ENCODE measurements around the gene AQP12B.
"Not testable (repeated sequence)": the region's sequence is repeated elsewhere in the genome, so short reads cannot be mapped to it uniquely, and the experiment has no call there.

AQP12B gene

GRCh38 chr2:240701091-240701735 is 18.5 kb upstream of the AQP12B start:
- no peak for DNase-seq (ENCODE audit: low read depth)

GRCh38 chr2:240700616-240701015 is 17.9 kb upstream of the AQP12B start:
- not testable (repeated sequence) for DNase-seq (ENCODE audit: low read depth)

- not testable (repeated sequence) for DNase-seq (ENCODE audit: low read depth)
Measured at GRCh38 chr2:240699835-240700234, 17.1 kb upstream of the AQP12B start.

DNA sequence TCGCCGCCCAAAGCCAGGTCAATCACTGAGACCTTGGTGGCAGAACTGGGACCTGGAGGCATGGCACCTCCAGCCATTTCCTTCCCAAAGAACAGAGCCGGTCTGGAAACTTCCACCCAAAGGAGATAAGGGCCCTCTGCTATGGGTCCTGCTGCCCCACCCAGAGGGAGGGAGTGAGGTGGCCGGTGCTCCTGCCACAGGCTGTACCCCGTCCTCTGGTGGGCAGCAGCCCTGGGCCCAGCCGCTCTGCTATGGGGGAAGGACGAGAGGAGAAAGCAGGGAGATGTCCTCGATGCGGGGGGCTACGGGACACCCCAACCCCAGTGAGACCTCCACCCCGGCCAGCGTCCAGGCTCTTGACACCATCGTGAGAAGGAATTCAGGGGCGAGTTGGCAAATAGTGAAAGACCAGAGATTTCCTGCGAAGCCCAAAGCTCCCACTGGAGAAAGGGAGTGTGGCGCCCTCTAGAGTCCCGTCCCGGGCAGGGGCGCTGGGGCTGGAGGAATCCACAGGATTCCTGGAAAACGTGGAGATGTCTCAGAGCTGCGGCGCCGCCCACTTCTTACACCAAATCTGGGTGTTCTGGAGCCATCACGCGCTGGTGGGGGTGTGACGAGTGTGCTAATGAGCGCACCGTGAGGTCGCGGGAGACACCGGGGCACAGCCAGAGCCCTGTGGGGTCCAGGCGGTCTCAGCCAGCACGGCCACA is 16.3 kb upstream of the AQP12B start:
- not testable (repeated sequence) for DNase-seq (ENCODE audit: low read depth)

DNA sequence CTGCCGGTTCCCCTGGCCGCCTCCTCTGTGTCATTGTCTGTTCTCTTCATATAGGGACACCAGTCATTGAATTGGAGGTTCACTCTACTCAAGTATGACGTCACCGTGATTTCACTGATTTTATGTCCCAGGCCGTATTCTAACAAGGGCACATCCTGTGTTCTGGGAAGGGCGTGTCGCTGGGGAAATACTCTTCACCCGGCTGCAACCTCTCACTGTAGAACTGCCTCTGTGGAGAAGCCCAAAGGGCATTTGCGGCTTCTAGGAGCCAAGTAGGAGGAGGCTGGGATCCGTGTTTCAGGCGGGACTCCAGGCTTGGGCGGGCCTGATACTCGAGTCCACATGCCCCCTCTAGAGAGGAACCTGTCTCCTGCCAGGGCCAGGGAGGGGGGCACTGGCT is 13.8 kb upstream of the AQP12B start:
- DNase-seq (ENCODE audit: low read depth) = not testable (repeated sequence)

DNA sequence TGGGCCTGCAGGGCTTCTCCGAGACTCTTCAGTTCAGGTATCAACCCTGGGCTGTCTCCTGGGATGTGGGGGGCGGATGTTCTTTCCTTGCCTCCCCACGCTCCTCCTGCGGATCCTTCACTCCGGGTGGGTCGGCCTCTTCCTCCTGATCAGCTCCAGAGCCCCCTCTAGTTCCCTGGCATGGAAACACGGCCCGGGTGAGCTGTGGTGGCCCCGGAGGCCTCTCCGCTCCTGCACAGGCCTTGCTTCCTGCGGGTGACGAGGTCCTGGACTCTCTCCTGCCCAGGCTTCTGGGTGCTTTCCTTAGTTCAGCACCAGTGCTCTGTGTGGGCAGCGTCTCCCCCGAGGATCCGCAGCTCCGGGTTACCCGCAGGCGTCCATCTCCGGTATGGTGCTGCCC is 12.9 kb upstream of the AQP12B start:
- DNase-seq (ENCODE audit: low read depth) = not testable (repeated sequence)

DNA sequence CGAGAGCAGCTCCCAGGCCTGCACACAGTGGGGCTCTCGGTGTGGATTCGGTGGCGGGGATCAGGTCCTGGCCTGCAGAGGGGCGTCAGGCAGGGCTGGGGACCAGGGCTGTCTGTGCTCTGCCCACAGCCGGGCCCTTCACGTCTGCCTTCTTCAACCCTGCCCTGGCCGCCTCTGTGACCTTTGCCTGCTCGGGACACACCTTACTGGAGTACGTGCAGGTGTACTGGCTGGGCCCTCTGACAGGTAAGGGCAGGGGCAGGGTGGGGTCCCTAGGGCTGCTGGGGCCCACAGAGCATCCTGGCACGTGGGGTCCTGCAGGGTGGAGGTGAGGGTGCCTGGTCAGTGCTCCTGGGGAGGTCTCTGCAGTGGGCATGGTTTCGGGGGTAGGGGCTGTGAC is 11.6 kb upstream of the AQP12B start:
- not testable (repeated sequence) for DNase-seq (ENCODE audit: low read depth)

DNA sequence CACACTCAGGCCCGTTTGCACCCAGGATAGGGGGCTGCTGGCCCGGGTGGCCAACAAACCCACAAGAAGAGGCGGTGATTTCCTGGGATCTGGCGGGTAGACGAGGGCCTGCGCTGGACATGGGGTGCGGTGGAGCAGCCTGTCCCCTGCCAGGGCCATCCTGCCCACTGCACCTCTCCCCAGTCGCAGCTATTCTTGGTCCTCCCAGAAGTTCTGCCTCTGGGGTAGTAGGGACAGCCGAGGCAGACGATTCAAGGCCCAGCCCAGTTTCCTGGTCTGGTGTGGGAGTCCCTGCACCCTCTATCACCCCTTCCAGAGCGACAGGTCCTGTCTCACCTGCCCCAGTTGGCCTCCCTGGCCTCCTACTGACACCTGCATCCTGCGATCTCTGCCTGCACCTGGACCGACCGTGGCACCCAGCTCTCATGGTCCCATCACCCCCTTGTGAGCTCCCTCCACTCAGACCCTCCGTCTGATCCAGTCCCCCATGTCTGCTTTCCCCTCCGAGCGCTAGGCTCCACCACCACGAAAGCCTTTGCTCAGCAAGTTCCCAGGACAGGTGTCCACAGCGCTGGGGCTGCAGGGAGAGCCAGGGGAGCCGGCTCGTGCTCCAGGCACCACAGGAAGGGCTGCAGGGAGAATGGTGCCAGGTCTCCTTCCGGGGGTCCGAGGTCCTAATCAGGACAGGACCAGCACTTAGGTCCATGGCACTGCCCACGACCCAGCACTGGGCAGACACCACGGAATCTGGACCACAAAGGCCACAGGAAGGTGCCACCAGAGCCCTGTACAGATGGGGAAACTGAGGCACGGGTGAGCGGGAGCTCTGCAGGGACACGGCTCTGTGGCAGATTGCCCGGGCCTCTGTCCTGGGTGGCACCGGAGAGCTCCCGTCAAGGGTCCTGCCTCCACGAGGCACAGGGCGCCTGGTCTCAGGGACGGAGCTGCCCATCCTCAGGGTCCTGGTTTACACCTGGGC is 10.2 kb upstream of the AQP12B start:
- not testable (repeated sequence) for DNase-seq (ENCODE audit: low read depth)

GRCh38 chr2:240691631-240692420 is 9.1 kb upstream of the AQP12B start, which contains the start of gene AQP12A:
AQP12A (plus strand) TSS chr2:240691866; CDS start chr2:240691914, 48 bp downstream.
- not testable (repeated sequence) for DNase-seq (ENCODE audit: low read depth)

DNA sequence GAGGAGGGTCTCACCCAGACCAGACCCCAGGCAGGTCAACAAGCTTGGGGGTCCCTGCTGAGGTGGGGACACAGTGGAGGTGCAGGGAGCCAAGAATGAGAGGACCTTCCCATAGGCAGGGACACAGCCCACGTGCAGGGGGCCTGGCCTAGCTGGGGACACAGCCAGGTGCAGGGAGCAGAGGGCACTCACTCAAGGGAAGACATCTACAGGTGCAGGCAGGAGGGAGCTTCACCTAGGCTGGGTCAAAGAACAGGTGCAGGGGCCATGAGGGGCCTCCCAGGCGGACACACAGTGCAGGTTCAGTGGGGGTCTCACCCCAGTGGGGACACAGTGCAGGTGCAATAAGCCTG is 8.4 kb upstream of the AQP12B start:
- DNase-seq (ENCODE audit: low read depth) = not testable (repeated sequence)

- not testable (repeated sequence) for DNase-seq (ENCODE audit: low read depth)
Measured at GRCh38 chr2:240690421-240691074, 7.9 kb upstream of the AQP12B start.

- DNase-seq (ENCODE audit: low read depth) = no peak
Measured at GRCh38 chr2:240689975-240690374, 7.3 kb upstream of the AQP12B start.

DNA sequence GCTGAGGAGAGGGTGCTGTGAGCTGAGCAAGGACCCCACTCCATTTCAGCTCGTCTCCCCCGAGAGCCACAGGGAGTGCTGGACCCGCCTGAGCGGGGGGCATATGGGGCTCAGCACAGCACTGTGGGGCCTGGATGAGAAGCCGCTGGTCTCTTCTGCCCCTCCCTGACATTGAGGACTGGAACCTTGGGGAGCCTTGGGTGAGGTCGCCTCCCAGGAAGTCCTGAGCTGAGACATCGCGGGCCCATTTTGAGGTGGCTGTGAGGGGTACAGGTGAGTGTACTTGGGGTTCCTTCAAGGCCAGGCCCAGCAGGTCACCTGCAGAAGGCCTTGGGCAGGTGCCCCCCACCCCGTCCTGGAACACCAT is 5.9 kb upstream of the AQP12B start:
- DNase-seq (ENCODE audit: low read depth) = no peak

DNA sequence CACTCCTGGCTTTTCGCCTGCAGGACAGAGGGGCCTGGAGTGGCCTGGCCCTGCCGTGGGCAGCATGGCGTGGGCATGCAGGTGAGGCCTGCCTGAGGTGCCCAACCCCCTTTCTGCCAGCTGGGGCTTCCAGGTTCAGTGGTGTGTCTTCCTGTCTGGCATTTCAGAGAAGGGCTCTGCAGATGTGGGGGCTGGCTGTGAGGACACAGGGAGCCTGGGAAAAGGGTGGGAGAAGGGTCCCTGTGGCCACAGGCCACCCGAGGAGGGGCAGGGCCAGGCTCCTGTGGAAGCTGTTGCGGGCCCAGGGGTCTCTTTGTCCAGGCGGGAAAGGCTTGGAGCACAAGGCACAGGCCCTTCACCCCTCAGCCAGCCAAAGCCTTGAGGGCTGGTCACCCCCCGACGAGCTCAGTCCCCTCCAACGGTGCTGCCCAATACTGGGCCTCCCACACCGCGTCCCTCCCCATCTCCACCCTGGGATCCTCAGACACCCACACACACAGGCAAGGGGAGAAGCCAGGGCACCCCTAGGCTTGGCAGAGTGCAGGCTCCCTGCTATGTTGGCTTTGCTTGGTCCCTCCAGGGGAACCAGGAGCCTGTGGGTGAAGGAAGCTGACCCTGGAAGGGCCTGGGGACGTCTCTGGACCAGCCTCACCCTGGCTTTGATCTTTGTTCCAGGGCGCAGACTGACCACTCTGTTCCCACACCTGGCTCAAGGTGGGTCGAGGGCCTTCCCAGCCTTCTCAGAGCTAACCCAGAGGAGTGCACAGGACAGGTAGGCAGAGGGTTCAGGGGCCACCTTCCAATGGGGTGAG is 5.3 kb upstream of the AQP12B start:
- DNase-seq (ENCODE audit: low read depth) = no peak

DNA sequence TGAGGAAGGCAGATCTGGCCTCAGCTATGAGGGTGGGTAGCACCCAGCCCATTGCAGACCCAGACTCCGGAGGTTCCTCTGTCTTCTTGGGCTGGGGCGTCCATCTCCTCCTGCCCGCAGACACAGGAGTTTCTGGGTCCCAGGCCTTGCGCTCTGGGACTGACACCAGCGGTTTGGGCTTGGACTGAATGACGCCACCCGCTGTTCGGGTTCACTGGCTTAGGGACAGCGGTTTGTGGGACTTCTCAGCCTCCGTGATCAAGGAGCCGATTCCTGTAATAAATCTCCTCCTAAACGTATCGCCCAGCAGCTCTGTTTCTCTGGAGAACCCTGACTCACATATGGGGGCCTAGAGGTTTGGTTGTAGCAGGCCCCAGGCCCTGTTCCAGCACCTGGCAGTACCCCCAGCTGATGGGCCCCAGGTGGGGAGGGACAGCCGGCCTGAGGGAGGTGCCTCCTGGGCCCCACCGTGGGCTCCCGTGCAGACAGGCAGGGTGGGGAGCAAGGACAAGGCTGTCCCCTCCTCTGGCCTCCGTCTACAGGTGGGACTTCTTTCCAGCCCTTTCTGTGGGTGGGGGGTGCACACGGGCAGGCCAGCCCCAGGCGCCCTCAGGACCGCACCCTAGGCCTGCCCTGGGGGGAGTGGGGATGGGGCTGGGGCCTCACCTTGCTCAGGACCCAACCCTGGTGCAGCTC is 4.5 kb upstream of the AQP12B start:
- DNase-seq (ENCODE audit: low read depth) = no peak

GRCh38 chr2:240686460-240686859 is 3.8 kb upstream of the AQP12B start:
- DNase-seq (ENCODE audit: low read depth) = no peak

- no peak for DNase-seq (ENCODE audit: low read depth)
Measured at GRCh38 chr2:240685771-240686371, 3.2 kb upstream of the AQP12B start.

GRCh38 chr2:240683980-240684728 is 1.5 kb upstream of the AQP12B start:
- DNase-seq (ENCODE audit: low read depth) = not testable (repeated sequence)

Data from T-helper 22 cell (primary cell).